CD14-positive monocyte (primary cell): ENCODE measurements around the gene KRT7. TPM values are rescaled to one million over a fixed set of nuclear protein-coding genes. Genes with fewer than 3 reads are reported as not detected.

Source experiments
- DNase-seq, 3 donors: peaks; one replicate each; pipeline ENCODE4 v3.0.0-alpha.2; 2011 to 2022
- H2AFZ ChIP-seq: 2 replicates; pipeline ENCODE4 v1.6.0; 2012; ENCODE audit warnings: mild to moderate bottlenecking, low read depth, low read length, inconsistent platforms; ENCODE audit not compliant: insufficient read depth, poor library complexity, severe bottlenecking
- H3K27ac ChIP-seq, 2 donors: 1 replicate in 1 of 2; 2 replicates in 1 of 2; pipeline ENCODE4 v1.5.1; 2012 to 2013; ENCODE audit warnings: low read length in 2 of 2, control low read depth in 1 of 2, inconsistent platforms in 1 of 2, low read depth in 1 of 2, mild to moderate bottlenecking in 1 of 2
- H3K27me3 ChIP-seq, 2 donors: one replicate each; pipeline versions ENCODE4 v1.6.0 to v1.6.1; 2011 to 2013; ENCODE audit warnings: low read length in 2 of 2; ENCODE audit not compliant: control insufficient read depth in 2 of 2, insufficient read depth in 2 of 2
- H3K36me3 ChIP-seq, 2 donors: replicated peaks in 1 of 2; 1 replicate in 1 of 2; 2 replicates in 1 of 2; pipeline versions ENCODE4 v1.5.1 to v1.6.1; 2012 to 2013; ENCODE audit warnings: low read length in 2 of 2, control low read depth in 1 of 2, inconsistent platforms in 1 of 2, mild to moderate bottlenecking in 1 of 2; ENCODE audit not compliant: insufficient read depth in 2 of 2, control insufficient read depth in 1 of 2
- H3K4me1 ChIP-seq, 2 donors: 1 replicate in 1 of 2; 2 replicates in 1 of 2; pipeline versions ENCODE4 v1.5.1 to v1.6.1; 2012 to 2013; ENCODE audit warnings: low read length in 2 of 2, control low read depth in 1 of 2, inconsistent platforms in 1 of 2, mild to moderate bottlenecking in 1 of 2, moderate library complexity in 1 of 2; ENCODE audit not compliant: insufficient read depth in 2 of 2, control insufficient read depth in 1 of 2
- H3K4me2 ChIP-seq: replicated peaks from 2 replicates; pipeline ENCODE3; 2012; ENCODE audit warnings: low read length, moderate library complexity, mild to moderate bottlenecking; ENCODE audit not compliant: poor library complexity, severe bottlenecking; ENCODE audit errors: extremely low read depth
- H3K4me3 ChIP-seq, 3 experiments: fragments of 200-600 bp in 1 of 3; sonication (generic) in 1 of 3; replicated peaks in 1 of 3; 1 replicate in 2 of 3; 2 replicates in 1 of 3; pipeline ENCODE4 v1.5.1; 2011 to 2013; ENCODE audit warnings: low read length in 3 of 3, mild to moderate bottlenecking in 3 of 3, control low read depth in 2 of 3, low read depth in 2 of 3, inconsistent platforms in 1 of 3, moderate library complexity in 1 of 3
- H3K79me2 ChIP-seq: 2 replicates; pipeline ENCODE4 v1.6.0; 2012; ENCODE audit warnings: mild to moderate bottlenecking, control low read depth, inconsistent platforms, low read length, moderate library complexity; ENCODE audit not compliant: insufficient read depth
- H3K9ac ChIP-seq: 2 replicates; pipeline ENCODE4 v1.6.0; 2017; ENCODE audit warnings: low read length, mild to moderate bottlenecking; ENCODE audit not compliant: insufficient read depth, poor library complexity, severe bottlenecking
- H3K9me3 ChIP-seq, 2 donors: replicated peaks in 1 of 2; 1 replicate in 1 of 2; 2 replicates in 1 of 2; pipeline versions ENCODE4 v1.5.1 to v1.6.1; 2012 to 2013; ENCODE audit warnings: low read length in 2 of 2, control low read depth in 1 of 2; ENCODE audit not compliant: control insufficient read depth in 1 of 2, insufficient read depth in 1 of 2
- H4K20me1 ChIP-seq: 2 replicates; pipeline ENCODE4 v1.6.0; 2012; ENCODE audit warnings: mild to moderate bottlenecking, low read length, control low read depth, moderate library complexity; ENCODE audit not compliant: insufficient read depth
- H3K27ac Mint-ChIP-seq, 7 donors: one replicate each; pipeline ENCODE4 v1.8.0; 2020; ENCODE audit warnings: mild to moderate bottlenecking in 7 of 7, mixed read lengths in 7 of 7, moderate library complexity in 6 of 7, inconsistent platforms in 2 of 7
- H3K27me3 Mint-ChIP-seq, 3 donors: one replicate each; pipeline ENCODE4 v1.8.0; 2021 to 2022; ENCODE audit warnings: low read depth in 3 of 3, mild to moderate bottlenecking in 3 of 3, mixed read lengths in 3 of 3, moderate library complexity in 3 of 3, inconsistent platforms in 1 of 3
- H3K36me3 Mint-ChIP-seq, 2 donors: one replicate each; pipeline ENCODE4 v1.8.0; 2020; ENCODE audit warnings: mixed read lengths in 2 of 2, inconsistent platforms in 1 of 2, mild to moderate bottlenecking in 1 of 2
- H3K4me1 Mint-ChIP-seq: one replicate; pipeline ENCODE4 v1.8.0; 2020; ENCODE audit warnings: mild to moderate bottlenecking, mixed read lengths
- H3K4me3 Mint-ChIP-seq, 2 donors: one replicate each; pipeline ENCODE4 v1.8.0; 2020; ENCODE audit warnings: mild to moderate bottlenecking in 2 of 2, mixed read lengths in 2 of 2, moderate library complexity in 1 of 2
- H3K9me3 Mint-ChIP-seq, 7 donors: one replicate each; pipeline ENCODE4 v1.8.0; 2020 to 2022; ENCODE audit warnings: mixed read lengths in 7 of 7, mild to moderate bottlenecking in 6 of 7, moderate library complexity in 6 of 7, inconsistent platforms in 2 of 7
- CTCF ChIP-seq: fragments of 200-600 bp; IDR thresholded peaks from one replicate; pipeline ENCODE4 v1.8.0; 2022; ENCODE audit warnings: antibody characterized with exemption, mild to moderate bottlenecking
- WGBS: methylation state at CpG from one replicate; pipeline ENCODE4 v1.1.5; 2013; ENCODE audit warnings: missing lambda C conversion rate; ENCODE audit not compliant: insufficient coverage; 5-methylcytosine and 5-hydroxymethylcytosine counted together
- intact Hi-C, 2 donors: fragments of 100-400 bp; cut with micrococcal nuclease; formaldehyde crosslinking; loops; one replicate each; pipeline versions ENCODE4 v1.15.0 to v1.15.1; 2023
- polyA plus RNA-seq, 3 donors: library from polyadenylated mRNA; depleted of rRNA in 1 of 3; unstranded in 2 of 3; stranded (reverse) in 1 of 3; fragments of 300-500 nt in 2 of 3; fragments of >200 nt in 1 of 3; fragmentation: Illumina TruSeq in 2 of 3; gene quantifications; 1 replicate in 2 of 3; 2 replicates in 1 of 3; pipeline ENCODE4 v1.2.3, GENCODE V29; 2012 to 2021

The KRT7 gene
- polyA plus RNA-seq, 3 donors: 1.3 to 2.7 TPM; not detected in 1

DNA sequence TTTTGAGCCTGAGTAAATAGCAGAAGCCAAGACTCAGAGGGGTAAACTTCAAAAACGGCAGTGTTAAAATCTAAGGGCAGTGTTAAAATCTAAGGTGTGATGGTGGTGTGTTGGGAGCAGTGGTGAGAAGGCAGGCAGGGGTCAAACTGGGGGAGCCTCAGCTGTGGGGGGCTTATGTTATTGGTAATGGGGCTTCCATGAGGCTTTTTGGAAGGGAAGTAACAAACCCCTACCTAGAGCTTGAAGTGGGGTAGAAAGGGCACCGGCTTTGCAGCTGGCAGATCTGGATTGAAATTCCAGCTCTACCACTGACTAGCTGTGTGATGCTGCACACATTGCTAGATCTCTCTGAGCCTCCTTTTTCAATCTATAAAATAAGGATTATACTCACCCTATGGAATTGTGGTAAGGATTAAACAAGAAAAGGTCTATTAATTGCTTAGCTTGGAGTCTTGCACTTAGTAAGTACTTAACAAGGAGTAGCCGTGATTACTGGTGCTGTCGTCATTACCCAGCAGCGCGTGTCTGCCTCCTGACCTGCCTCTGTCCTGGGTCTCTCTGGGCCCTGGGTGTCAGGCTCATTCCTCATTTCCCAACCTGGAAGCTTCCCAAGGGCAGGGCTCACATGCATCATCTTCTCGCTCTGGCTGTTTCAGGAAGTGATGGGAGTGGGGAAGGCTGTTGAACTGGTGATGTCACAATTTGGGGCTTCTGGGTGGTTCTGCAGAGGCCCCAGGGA, 22.7 kb upstream of the KRT7 start:
- Histone ChIP-seq H3K4me2 (no peak overlapping the region), H3K79me2 (no peaks in the 10 kb centered on the region), H3K27me3 (no peaks in the 10 kb centered on the region), H4K20me1 (no peaks in the 10 kb centered on the region), H3K9ac (no peak overlapping the region), H3K4me1 (peaks cover 26 to 62% of the 10 kb centered on the region in 2 donors), H3K36me3 (no peaks in the 10 kb centered on the region), H3K27ac (peak overlapping the region in 1 of 2 donors; percentile 39), H2AFZ (no peak overlapping the region), H3K4me3 (no peak overlapping the region), H3K9me3 (no peaks in the 10 kb centered on the region)
- intact Hi-C loops: no loop called here
- no peaks in the 10 kb centered on the region for H3K9me3 Mint-ChIP-seq
- WGBS: 73% methylated on average over 6 of the region's 7 CpGs
- TF ChIP-seq CTCF: no peak
- peaks cover 65% of the 10 kb centered on the region for H3K4me1 Mint-ChIP-seq
- H3K4me3 Mint-ChIP-seq: no peak overlapping the region
- H3K27me3 Mint-ChIP-seq: peaks cover 0 to 4% (median 1%) of the 10 kb centered on the region in 3 donors
- peak overlapping the region in 5 of 7 donors; percentile 8 to 65 (median 57) for H3K27ac Mint-ChIP-seq
- peaks cover 0 to 4% of the 10 kb centered on the region in 2 donors for H3K36me3 Mint-ChIP-seq
- DNase-seq: peak; percentile 30 to 76 (median 66)

- H3K27ac Mint-ChIP-seq: peak overlapping the region in 5 of 7 donors; percentile 8 to 73 (median 58)
- Histone ChIP-seq H3K79me2 (no peaks in the 10 kb centered on the region), H3K9me3 (no peaks in the 10 kb centered on the region), H3K4me1 (peaks cover 22 to 56% of the 10 kb centered on the region in 2 donors), H3K27ac (peak overlapping the region in 1 of 2 donors; percentile 39), H3K27me3 (no peaks in the 10 kb centered on the region), H4K20me1 (no peaks in the 10 kb centered on the region), H3K36me3 (no peaks in the 10 kb centered on the region), H3K9ac (no peak overlapping the region), H3K4me2 (no peak overlapping the region), H2AFZ (no peak overlapping the region), H3K4me3 (no peak overlapping the region)
- H3K4me3 Mint-ChIP-seq: peak overlapping the region in 1 of 2 donors; percentile 14
- H3K9me3 Mint-ChIP-seq: no peaks in the 10 kb centered on the region
- 80% methylated on average over 6 of the region's 10 CpGs for WGBS
- H3K27me3 Mint-ChIP-seq: peaks cover 1 to 4% (median 1%) of the 10 kb centered on the region in 3 donors
- H3K36me3 Mint-ChIP-seq: peaks cover 0 to 2% of the 10 kb centered on the region in 2 donors
- DNase-seq: no peak
- intact Hi-C loops: no loop called here
- TF ChIP-seq CTCF: no peak
- H3K4me1 Mint-ChIP-seq: peaks cover 61% of the 10 kb centered on the region
These were observed 22.0 kb upstream of the KRT7 start for GRCh38 chr12:52210925-52211650.
